Panc1 (cell line): Measurements from ENCODE around the gene PLCG2. TPM values are rescaled to one million over a fixed set of nuclear protein-coding genes. Genes with fewer than 3 reads are reported as not detected.

Experiments
- ATAC-seq: fragments of 200-7000 bp; cut with Tn5 transposase; 2 replicates; pipeline ENCODE4 v1.9.1; 2020; ENCODE audit warnings: mild to moderate bottlenecking, moderate library complexity
- BruUV-seq: library from RNA; stranded (reverse); fragments of 400-500 nt; replicated peaks from 2 replicates; lab custom pipeline; 2021; lab: Mats Ljungman, UMichigan
- CTCF ChIA-PET: fragments of 300-600 bp; sonication (Branson Sonifier 250); formaldehyde crosslinking; loops from one replicate; lab custom pipeline; 2022; ENCODE audit warnings: antibody characterized with exemption; lab: Charles Lee
- POLR2A ChIA-PET: fragments of 300-600 bp; sonication (Branson Sonifier 250); formaldehyde crosslinking; loops from one replicate; lab custom pipeline; 2022; ENCODE audit warnings: antibody characterized with exemption; lab: Charles Lee
- DNase-seq: peaks from one replicate; pipeline ENCODE4 v3.0.0-alpha.2; 2010; ENCODE audit warnings: low read depth, low spot score
- H3K27ac ChIP-seq: 2 replicates; pipeline ENCODE4 v1.5.1; 2011; ENCODE audit warnings: mild to moderate bottlenecking, low read length, inconsistent platforms
- H3K27me3 ChIP-seq: fragments of 200-500 bp; sonication (Bioruptor generic); 2 replicates; pipeline ENCODE4 v1.6.0; 2014; ENCODE audit warnings: low read length, inconsistent platforms; ENCODE audit not compliant: control insufficient read depth, insufficient read depth
- H3K36me3 ChIP-seq: fragments of 200-500 bp; sonication (Bioruptor generic); 2 replicates; pipeline ENCODE4 v1.5.1; 2014; ENCODE audit warnings: inconsistent platforms, mild to moderate bottlenecking, low read length, moderate library complexity; ENCODE audit not compliant: control insufficient read depth, insufficient read depth
- H3K4me1 ChIP-seq: 2 replicates; pipeline ENCODE4 v1.5.1; 2011; ENCODE audit warnings: inconsistent platforms, mild to moderate bottlenecking, low read length, moderate library complexity; ENCODE audit not compliant: control insufficient read depth, insufficient read depth
- H3K4me3 ChIP-seq, 2 experiments: 2 replicates each; pipeline ENCODE4 v1.5.1; 2011 to 2012; ENCODE audit warnings: low read depth in 2 of 2, low read length in 2 of 2, mild to moderate bottlenecking in 2 of 2, inconsistent platforms in 1 of 2, moderate library complexity in 1 of 2
- H3K9me3 ChIP-seq: fragments of 200-500 bp; sonication (Bioruptor generic); 2 replicates; pipeline ENCODE4 v1.5.1; 2014; ENCODE audit warnings: low read depth, mild to moderate bottlenecking, inconsistent platforms, low read length, moderate library complexity; ENCODE audit not compliant: control insufficient read depth, insufficient read depth
- POLR2AphosphoS5 ChIP-seq: IDR thresholded peaks from 2 replicates; pipeline ENCODE4 v1.6.1; 2012; ENCODE audit warnings: mild to moderate bottlenecking, low read depth, low read length, moderate library complexity
- SIN3A ChIP-seq: IDR thresholded peaks from 2 replicates; pipeline ENCODE4 v1.6.1; 2012; ENCODE audit warnings: low read depth, mild to moderate bottlenecking, low read length, moderate library complexity, borderline replicate concordance; ENCODE audit not compliant: insufficient read depth
- TCF7L2 ChIP-seq: IDR thresholded peaks from 2 replicates; pipeline ENCODE4 v1.6.1; 2011; ENCODE audit warnings: mild to moderate bottlenecking, low read depth, low read length, inconsistent platforms
- in situ Hi-C: cut with HindIII; loops from 2 replicates; pipeline ENCODE4 v1.10.0; 2016; ENCODE audit warnings: low sequenced_read_pairs, low pct_unique_long_range_greater_than_20kb
- intact Hi-C: fragments of 100-400 bp; cut with micrococcal nuclease; formaldehyde crosslinking; loops from one replicate; pipeline ENCODE4 v1.10.0; 2022; ENCODE audit not compliant: unreplicated experiment
- total RNA-seq: library from RNA; stranded (reverse); gene quantifications from one replicate; pipeline ENCODE4 v1.2.1, GENCODE V29; 2021; ENCODE audit not compliant: unreplicated experiment
- TF ChIP-seq, protein P1 (sequence below), 2 experiments: IDR thresholded peaks; 2 replicates each; pipeline ENCODE4 v1.6.1; 2011 to 2012; ENCODE audit warnings: low read depth in 2 of 2, control low read depth in 1 of 2, low read length in 1 of 2, mild to moderate bottlenecking in 1 of 2, moderate library complexity in 1 of 2; ENCODE audit not compliant: insufficient read depth in 1 of 2
- TF ChIP-seq, protein P2 (sequence below): fragments of 450-650 bp; IDR thresholded peaks from 2 replicates; pipeline ENCODE4 v1.5.1; 2017; ENCODE audit warnings: mild to moderate bottlenecking

PLCG2 gene
- total RNA-seq, 1 experiment from 2014 or later = 10.8 TPM

DNA sequence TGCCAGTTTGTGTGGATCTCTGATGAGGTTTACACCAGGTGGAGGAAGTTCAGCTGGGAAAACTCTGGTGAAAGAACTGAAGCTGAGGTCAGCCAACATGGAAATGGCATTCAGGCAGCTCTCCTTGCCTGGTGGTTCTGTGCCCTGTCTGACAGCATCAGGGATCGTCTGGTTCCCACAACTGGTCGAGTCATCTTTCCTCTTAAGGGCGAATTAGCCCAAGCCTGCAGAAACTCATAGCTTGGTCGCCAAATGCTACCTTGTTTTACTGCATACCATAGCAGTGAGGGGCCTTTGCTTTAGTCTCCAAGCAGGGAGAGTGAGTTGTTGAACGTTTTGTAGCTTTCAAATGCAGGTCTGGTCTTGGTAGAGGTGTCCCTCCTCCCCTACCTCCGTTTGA lies 7.2 kb downstream of the PLCG2 start:
- in situ Hi-C loops = no loop called here
- ChIA-PET POLR2A (interaction anchor here (0.6 kb wide), 1 partner anchor 33 kb away, joined by 10 read pairs; no protein-coding TSS in a partner anchor), CTCF (interaction anchor here (0.6 kb wide), 1 partner anchor 18 kb away, joined by 9 read pairs; no protein-coding TSS in a partner anchor)
- no peak for DNase-seq
- intact Hi-C loops = loop anchor here (10.0 kb wide), 1 partner anchor 88 kb away; no protein-coding TSS in a partner anchor
- H3K4me1 ChIP-seq = no peaks in the 10 kb centered on the region; the same call in 1 of the 2 replicates
- no TSS peak for BruUV-seq
- ATAC-seq = no peak
- no peaks in the 10 kb centered on the region for H3K27me3 ChIP-seq
- no peak overlapping the region for H3K27ac ChIP-seq
- H3K9me3 ChIP-seq = no peaks in the 10 kb centered on the region
- no peaks in the 10 kb centered on the region; the same call in 1 of the 2 replicates for H3K36me3 ChIP-seq
- no peak overlapping the region for H3K4me3 ChIP-seq
- TF ChIP-seq SIN3A (no peak), TCF7L2 (no peak), POLR2AphosphoS5 (no peak)
- TF ChIP-seq, protein P1, sequence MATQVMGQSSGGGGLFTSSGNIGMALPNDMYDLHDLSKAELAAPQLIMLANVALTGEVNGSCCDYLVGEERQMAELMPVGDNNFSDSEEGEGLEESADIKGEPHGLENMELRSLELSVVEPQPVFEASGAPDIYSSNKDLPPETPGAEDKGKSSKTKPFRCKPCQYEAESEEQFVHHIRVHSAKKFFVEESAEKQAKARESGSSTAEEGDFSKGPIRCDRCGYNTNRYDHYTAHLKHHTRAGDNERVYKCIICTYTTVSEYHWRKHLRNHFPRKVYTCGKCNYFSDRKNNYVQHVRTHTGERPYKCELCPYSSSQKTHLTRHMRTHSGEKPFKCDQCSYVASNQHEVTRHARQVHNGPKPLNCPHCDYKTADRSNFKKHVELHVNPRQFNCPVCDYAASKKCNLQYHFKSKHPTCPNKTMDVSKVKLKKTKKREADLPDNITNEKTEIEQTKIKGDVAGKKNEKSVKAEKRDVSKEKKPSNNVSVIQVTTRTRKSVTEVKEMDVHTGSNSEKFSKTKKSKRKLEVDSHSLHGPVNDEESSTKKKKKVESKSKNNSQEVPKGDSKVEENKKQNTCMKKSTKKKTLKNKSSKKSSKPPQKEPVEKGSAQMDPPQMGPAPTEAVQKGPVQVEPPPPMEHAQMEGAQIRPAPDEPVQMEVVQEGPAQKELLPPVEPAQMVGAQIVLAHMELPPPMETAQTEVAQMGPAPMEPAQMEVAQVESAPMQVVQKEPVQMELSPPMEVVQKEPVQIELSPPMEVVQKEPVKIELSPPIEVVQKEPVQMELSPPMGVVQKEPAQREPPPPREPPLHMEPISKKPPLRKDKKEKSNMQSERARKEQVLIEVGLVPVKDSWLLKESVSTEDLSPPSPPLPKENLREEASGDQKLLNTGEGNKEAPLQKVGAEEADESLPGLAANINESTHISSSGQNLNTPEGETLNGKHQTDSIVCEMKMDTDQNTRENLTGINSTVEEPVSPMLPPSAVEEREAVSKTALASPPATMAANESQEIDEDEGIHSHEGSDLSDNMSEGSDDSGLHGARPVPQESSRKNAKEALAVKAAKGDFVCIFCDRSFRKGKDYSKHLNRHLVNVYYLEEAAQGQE (IDR thresholded peaks at IDR 0.05; ENCODE audit: insufficient read depth in 1 of 2, low read depth in 2 of 2, low read length in 1 of 2) = no peak
- TF ChIP-seq, protein P2, sequence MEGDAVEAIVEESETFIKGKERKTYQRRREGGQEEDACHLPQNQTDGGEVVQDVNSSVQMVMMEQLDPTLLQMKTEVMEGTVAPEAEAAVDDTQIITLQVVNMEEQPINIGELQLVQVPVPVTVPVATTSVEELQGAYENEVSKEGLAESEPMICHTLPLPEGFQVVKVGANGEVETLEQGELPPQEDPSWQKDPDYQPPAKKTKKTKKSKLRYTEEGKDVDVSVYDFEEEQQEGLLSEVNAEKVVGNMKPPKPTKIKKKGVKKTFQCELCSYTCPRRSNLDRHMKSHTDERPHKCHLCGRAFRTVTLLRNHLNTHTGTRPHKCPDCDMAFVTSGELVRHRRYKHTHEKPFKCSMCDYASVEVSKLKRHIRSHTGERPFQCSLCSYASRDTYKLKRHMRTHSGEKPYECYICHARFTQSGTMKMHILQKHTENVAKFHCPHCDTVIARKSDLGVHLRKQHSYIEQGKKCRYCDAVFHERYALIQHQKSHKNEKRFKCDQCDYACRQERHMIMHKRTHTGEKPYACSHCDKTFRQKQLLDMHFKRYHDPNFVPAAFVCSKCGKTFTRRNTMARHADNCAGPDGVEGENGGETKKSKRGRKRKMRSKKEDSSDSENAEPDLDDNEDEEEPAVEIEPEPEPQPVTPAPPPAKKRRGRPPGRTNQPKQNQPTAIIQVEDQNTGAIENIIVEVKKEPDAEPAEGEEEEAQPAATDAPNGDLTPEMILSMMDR = no peak

DNA sequence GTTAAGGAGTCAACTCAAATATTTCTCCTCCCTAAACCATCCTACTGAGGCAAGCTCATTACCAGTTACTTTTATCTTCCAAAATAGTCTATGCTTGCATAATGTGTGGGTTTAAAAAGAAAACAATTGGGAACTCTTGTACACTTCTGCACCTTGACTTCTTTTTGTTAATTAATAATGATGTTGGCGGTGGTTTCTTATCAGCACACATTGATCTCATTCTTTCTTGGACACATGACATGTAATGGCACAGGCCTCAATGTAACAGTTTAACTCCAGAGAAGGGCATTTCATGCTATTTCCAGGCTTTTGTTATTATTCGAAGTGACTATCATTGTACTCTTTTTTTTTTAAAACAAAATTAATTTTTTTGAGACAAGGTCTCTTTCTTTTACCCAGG lies 7.8 kb downstream of the PLCG2 start:
- Histone ChIP-seq H3K4me1 (no peaks in the 10 kb centered on the region; the same call in 1 of the 2 replicates), H3K36me3 (no peaks in the 10 kb centered on the region; the same call in 1 of the 2 replicates), H3K27me3 (no peaks in the 10 kb centered on the region), H3K4me3 (no peak overlapping the region), H3K27ac (no peak overlapping the region), H3K9me3 (no peaks in the 10 kb centered on the region)
- no peak for TF ChIP-seq SIN3A
- no peak for TF ChIP-seq TCF7L2
- TF ChIP-seq POLR2AphosphoS5 = no peak
- TF ChIP-seq, protein P1 (IDR thresholded peaks at IDR 0.05; ENCODE audit: insufficient read depth in 1 of 2, low read depth in 2 of 2, low read length in 1 of 2) = no peak
- TF ChIP-seq, protein P2 = no peak
- no TSS peak for BruUV-seq
- ChIA-PET CTCF (interaction anchor here (0.6 kb wide), 1 partner anchor 18 kb away, joined by 9 read pairs; no protein-coding TSS in a partner anchor), POLR2A (no interaction called here)
- intact Hi-C loops = loop anchor here (10.0 kb wide), 1 partner anchor 88 kb away; no protein-coding TSS in a partner anchor
- DNase-seq (no peak), ATAC-seq (no peak)
- in situ Hi-C loops = no loop called here
